Measurements from ENCODE around the gene SS18L1.

GRCh38 chr20:62097881-62098407 lies 45.6 kb upstream of the SS18L1 start:
- TF ChIP-seq CTCF (IDR thresholded peaks at IDR 0.05) (no peak), POLR2A (IDR thresholded peaks at IDR 0.05) (no peak)
